Liver (tissue), 3 donors: ENCODE measurements around the gene POU3F1.

Experiments
- ATF3 ChIP-seq: IDR thresholded peaks from 2 replicates; pipeline ENCODE4 v1.6.1; 2016; ENCODE audit warnings: antibody characterized with exemption
- CTCF ChIP-seq: fragments of 150-350 bp; IDR thresholded peaks from 2 replicates; pipeline ENCODE4 v1.5.1; 2017; ENCODE audit warnings: improper control_type of control experiment, low read depth, low read length; ENCODE audit not compliant: missing input control
- JUND ChIP-seq, 2 donors: IDR thresholded peaks; 2 replicates each; pipeline ENCODE4 v1.6.1; 2016; ENCODE audit warnings: antibody characterized with exemption in 2 of 2
- RAD21 ChIP-seq, 2 donors: IDR thresholded peaks; 2 replicates each; pipeline ENCODE4 v1.6.1; 2016; ENCODE audit warnings: antibody characterized with exemption in 2 of 2, mild to moderate bottlenecking in 2 of 2
- REST ChIP-seq: IDR thresholded peaks from 2 replicates; pipeline ENCODE4 v1.6.1; 2016; ENCODE audit warnings: antibody characterized with exemption, mild to moderate bottlenecking
- RXRA ChIP-seq, 2 donors: IDR thresholded peaks; 2 replicates each; pipeline ENCODE4 v1.6.1; 2017 to 2018; ENCODE audit warnings: antibody characterized with exemption in 2 of 2, mild to moderate bottlenecking in 1 of 2
- SP1 ChIP-seq: IDR thresholded peaks from 2 replicates; pipeline ENCODE4 v1.6.1; 2018; ENCODE audit warnings: antibody characterized with exemption, mild to moderate bottlenecking
- YY1 ChIP-seq: IDR thresholded peaks from 2 replicates; pipeline ENCODE4 v1.6.1; 2016; ENCODE audit warnings: antibody characterized with exemption, mild to moderate bottlenecking
- donor health status: healthy.
- donor health status: healthy.

- TF ChIP-seq CTCF (no peak), RAD21 (IDR thresholded peaks at IDR 0.05) (no peak), ATF3 (no peak), SP1 (no peak), REST (no peak), YY1 (no peak), RXRA (IDR thresholded peaks at IDR 0.05) (no peak), JUND (IDR thresholded peaks at IDR 0.05) (no peak)
These were observed 21.4 kb downstream of the POU3F1 start for GRCh38 chr1:38025233-38025632.
